IPS-18a (cell line): ENCODE results near the gene CPNE5.

Experiments used
- H3K27ac ChIP-seq: one replicate; pipeline ENCODE4 v1.5.1; 2013; ENCODE audit warnings: low read length
- H3K27me3 ChIP-seq: one replicate; pipeline ENCODE4 v1.6.1; 2013; ENCODE audit warnings: mild to moderate bottlenecking, low read length; ENCODE audit not compliant: control insufficient read depth, insufficient read depth
- H3K36me3 ChIP-seq: one replicate; pipeline ENCODE4 v1.6.1; 2013; ENCODE audit warnings: low read depth, low read length; ENCODE audit not compliant: control insufficient read depth
- H3K4me1 ChIP-seq: one replicate; pipeline ENCODE4 v1.6.1; 2013; ENCODE audit warnings: low read depth, low read length; ENCODE audit not compliant: control insufficient read depth
- H3K4me3 ChIP-seq: one replicate; pipeline ENCODE4 v1.5.1; 2013; ENCODE audit warnings: low read length
- H3K9ac ChIP-seq: one replicate; pipeline ENCODE4 v1.6.1; 2013; ENCODE audit warnings: mild to moderate bottlenecking, low read length, moderate library complexity
- H3K9me3 ChIP-seq: one replicate; pipeline ENCODE4 v1.6.1; 2013; ENCODE audit warnings: low read depth, low read length; ENCODE audit not compliant: control insufficient read depth

The CPNE5 gene

GRCh38 chr6:36779227-36779626 lies 60.0 kb downstream of the CPNE5 start:
- no peak overlapping the region for H3K9ac ChIP-seq
- peaks cover 15% of the 10 kb centered on the region for H3K4me1 ChIP-seq
- H3K4me3 ChIP-seq: no peak overlapping the region
- no peaks in the 10 kb centered on the region for H3K36me3 ChIP-seq
- peaks cover 9% of the 10 kb centered on the region for H3K27me3 ChIP-seq
- no peaks in the 10 kb centered on the region for H3K9me3 ChIP-seq
- no peak overlapping the region for H3K27ac ChIP-seq

- H3K9ac ChIP-seq: no peak overlapping the region
- no peaks in the 10 kb centered on the region for H3K9me3 ChIP-seq
- H3K27ac ChIP-seq: no peak overlapping the region
- H3K36me3 ChIP-seq: no peaks in the 10 kb centered on the region
- peaks cover 9% of the 10 kb centered on the region for H3K27me3 ChIP-seq
- peaks cover 15% of the 10 kb centered on the region for H3K4me1 ChIP-seq
- H3K4me3 ChIP-seq: peak overlapping the region; percentile 27
These were observed 61.4 kb downstream of the CPNE5 start for GRCh38 chr6:36777801-36778200.

- Histone ChIP-seq H3K27me3 (peaks cover 9% of the 10 kb centered on the region), H3K4me1 (peaks cover 22% of the 10 kb centered on the region)
These were observed 63.1 kb downstream of the CPNE5 start for GRCh38 chr6:36776167-36776566.

GRCh38 chr6:36774331-36774730 lies 64.9 kb downstream of the CPNE5 start:
- Histone ChIP-seq H3K9me3 (no peaks in the 10 kb centered on the region), H3K4me3 (no peak overlapping the region), H3K9ac (no peak overlapping the region), H3K36me3 (no peaks in the 10 kb centered on the region), H3K27me3 (peaks cover 9% of the 10 kb centered on the region), H3K4me1 (peaks cover 22% of the 10 kb centered on the region), H3K27ac (no peak overlapping the region)

More at GRCh38 chr6:36776167-36776566, 63.1 kb downstream of the CPNE5 start:
- H3K9ac ChIP-seq: no peak overlapping the region
- no peaks in the 10 kb centered on the region for H3K36me3 ChIP-seq
- H3K27ac ChIP-seq: no peak overlapping the region
- H3K4me3 ChIP-seq: no peak overlapping the region
- no peaks in the 10 kb centered on the region for H3K9me3 ChIP-seq

GRCh38 chr6:36772397-36772796 lies 66.8 kb downstream of the CPNE5 start:
- no peaks in the 10 kb centered on the region for H3K36me3 ChIP-seq
- no peak overlapping the region for H3K27ac ChIP-seq
- no peak overlapping the region for H3K4me3 ChIP-seq
- H3K4me1 ChIP-seq: peaks cover 15% of the 10 kb centered on the region
- peaks cover 9% of the 10 kb centered on the region for H3K27me3 ChIP-seq
- H3K9ac ChIP-seq: no peak overlapping the region
- H3K9me3 ChIP-seq: no peaks in the 10 kb centered on the region

GRCh38 chr6:36771145-36771544 lies 68.1 kb downstream of the CPNE5 start:
- H3K4me1 ChIP-seq: peaks cover 7% of the 10 kb centered on the region
- H3K36me3 ChIP-seq: no peaks in the 10 kb centered on the region
- peaks cover 2% of the 10 kb centered on the region for H3K27me3 ChIP-seq
- H3K9ac ChIP-seq: no peak overlapping the region
- no peak overlapping the region for H3K4me3 ChIP-seq
- no peaks in the 10 kb centered on the region for H3K9me3 ChIP-seq
- no peak overlapping the region for H3K27ac ChIP-seq

- H3K4me3 ChIP-seq: no peak overlapping the region
- H3K9ac ChIP-seq: no peak overlapping the region
These were observed 69.4 kb downstream of the CPNE5 start for GRCh38 chr6:36769676-36770499.

GRCh38 chr6:36769183-36769675 lies 70.0 kb downstream of the CPNE5 start:
- H3K4me3 ChIP-seq: no peak overlapping the region
- H3K9me3 ChIP-seq: no peaks in the 10 kb centered on the region
- no peaks in the 10 kb centered on the region for H3K27me3 ChIP-seq
- H3K4me1 ChIP-seq: peaks cover 9% of the 10 kb centered on the region
- H3K36me3 ChIP-seq: no peaks in the 10 kb centered on the region
- no peak overlapping the region for H3K9ac ChIP-seq
- H3K27ac ChIP-seq: no peak overlapping the region

More at GRCh38 chr6:36769676-36770499, 69.4 kb downstream of the CPNE5 start:
- H3K27ac ChIP-seq: no peak overlapping the region
- H3K9me3 ChIP-seq: no peaks in the 10 kb centered on the region
- H3K27me3 ChIP-seq: no peaks in the 10 kb centered on the region
- no peaks in the 10 kb centered on the region for H3K36me3 ChIP-seq
- H3K4me1 ChIP-seq: peaks cover 7% of the 10 kb centered on the region

GRCh38 chr6:36766399-36766945 lies 72.8 kb downstream of the CPNE5 start:
- Histone ChIP-seq H3K9ac (no peak overlapping the region), H3K27me3 (no peaks in the 10 kb centered on the region), H3K4me1 (peaks cover 3% of the 10 kb centered on the region), H3K9me3 (no peaks in the 10 kb centered on the region), H3K4me3 (no peak overlapping the region), H3K36me3 (no peaks in the 10 kb centered on the region), H3K27ac (no peak overlapping the region)

GRCh38 chr6:36765594-36766398 lies 73.4 kb downstream of the CPNE5 start:
- no peak overlapping the region for H3K27ac ChIP-seq
- no peaks in the 10 kb centered on the region for H3K36me3 ChIP-seq
- H3K27me3 ChIP-seq: no peaks in the 10 kb centered on the region
- no peak overlapping the region for H3K4me3 ChIP-seq
- H3K9me3 ChIP-seq: no peaks in the 10 kb centered on the region
- H3K4me1 ChIP-seq: peaks cover 3% of the 10 kb centered on the region
- H3K9ac ChIP-seq: no peak overlapping the region

- H3K27ac ChIP-seq: no peak overlapping the region
- no peaks in the 10 kb centered on the region for H3K27me3 ChIP-seq
- no peaks in the 10 kb centered on the region for H3K9me3 ChIP-seq
- peaks cover 3% of the 10 kb centered on the region for H3K4me1 ChIP-seq
- no peak overlapping the region for H3K4me3 ChIP-seq
- H3K36me3 ChIP-seq: no peaks in the 10 kb centered on the region
- H3K9ac ChIP-seq: no peak overlapping the region
These were observed 74.1 kb downstream of the CPNE5 start for GRCh38 chr6:36765190-36765589.
